Prostate gland (tissue), 2 donors: ENCODE results near the gene PIK3IP1.

Experiments
- CTCF ChIP-seq, 4 experiments: fragments of 200-600 bp in 2 of 4; fragments of 450-650 bp in 2 of 4; sonication (generic) in 2 of 4; IDR thresholded peaks; 1 replicate in 3 of 4; 2 replicates in 1 of 4; pipeline ENCODE4 v1.5.1; 2016 to 2019; ENCODE audit warnings: antibody characterized with exemption in 4 of 4, mild to moderate bottlenecking in 2 of 4, moderate library complexity in 2 of 4
- POLR2A ChIP-seq: fragments of 450-650 bp; IDR thresholded peaks from one replicate; pipeline ENCODE4 v1.6.1; 2016; ENCODE audit warnings: antibody characterized with exemption, mild to moderate bottlenecking
- POLR2AphosphoS5 ChIP-seq: sonication (generic); formaldehyde crosslinking; IDR thresholded peaks from one replicate; pipeline ENCODE4 v1.6.1; 2017; ENCODE audit warnings: antibody characterized with exemption

DNA sequence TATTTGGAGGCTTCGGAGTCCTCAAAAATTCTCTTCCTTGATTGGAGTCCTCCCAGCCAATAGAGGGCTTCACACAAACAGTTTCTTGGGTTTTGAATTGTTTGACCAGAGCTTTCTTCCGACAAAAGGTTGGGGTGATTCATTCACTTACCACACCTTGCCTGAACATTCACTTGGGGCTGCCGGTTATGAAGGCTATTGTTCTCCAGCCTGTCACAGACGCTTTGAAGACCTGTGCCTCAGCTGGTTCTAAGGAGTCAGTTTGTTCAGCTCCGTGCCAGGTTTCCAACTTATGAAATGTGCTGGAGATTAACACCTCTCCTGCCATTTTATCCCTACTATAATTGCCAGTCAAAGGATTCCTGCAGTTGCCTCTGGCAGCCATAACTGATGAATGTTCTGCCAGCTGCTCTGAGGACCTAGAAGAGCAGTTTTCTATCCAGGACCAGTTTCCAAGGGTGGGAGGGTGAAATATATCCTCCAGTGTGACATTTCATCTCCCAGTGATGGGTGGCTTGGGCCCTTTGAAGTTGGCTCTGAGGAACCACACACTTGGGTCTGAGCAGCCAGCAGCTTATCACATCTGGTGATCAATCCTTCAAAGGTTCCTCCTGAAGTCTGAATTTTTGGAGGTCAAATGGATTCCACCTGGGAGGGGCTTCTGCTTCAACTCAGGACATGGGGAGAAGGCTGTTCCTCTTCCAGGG, 48.8 kb downstream of the PIK3IP1 start:
- TF ChIP-seq CTCF (IDR thresholded peaks at IDR 0.05) (no peak), POLR2AphosphoS5 (no peak), POLR2A (no peak)
